Renal cortical epithelial cell (primary cell): ENCODE measurements around the gene BCAS1. TPM values are rescaled to one million over a fixed set of nuclear protein-coding genes. Genes with fewer than 3 reads are reported as not detected.

ENCODE experiments used
- DNase-seq: peaks from one replicate; pipeline ENCODE4 v3.0.0-alpha.2; 2011; ENCODE audit warnings: low read depth
- total RNA-seq: library from RNA; depleted of rRNA; stranded (reverse); fragments of >200 nt; gene quantifications from 2 replicates; pipeline ENCODE4 v1.2.3, GENCODE V29; 2014

BCAS1 gene
- total RNA-seq, 1 donor from 2014 or later: 0.10 TPM

DNA sequence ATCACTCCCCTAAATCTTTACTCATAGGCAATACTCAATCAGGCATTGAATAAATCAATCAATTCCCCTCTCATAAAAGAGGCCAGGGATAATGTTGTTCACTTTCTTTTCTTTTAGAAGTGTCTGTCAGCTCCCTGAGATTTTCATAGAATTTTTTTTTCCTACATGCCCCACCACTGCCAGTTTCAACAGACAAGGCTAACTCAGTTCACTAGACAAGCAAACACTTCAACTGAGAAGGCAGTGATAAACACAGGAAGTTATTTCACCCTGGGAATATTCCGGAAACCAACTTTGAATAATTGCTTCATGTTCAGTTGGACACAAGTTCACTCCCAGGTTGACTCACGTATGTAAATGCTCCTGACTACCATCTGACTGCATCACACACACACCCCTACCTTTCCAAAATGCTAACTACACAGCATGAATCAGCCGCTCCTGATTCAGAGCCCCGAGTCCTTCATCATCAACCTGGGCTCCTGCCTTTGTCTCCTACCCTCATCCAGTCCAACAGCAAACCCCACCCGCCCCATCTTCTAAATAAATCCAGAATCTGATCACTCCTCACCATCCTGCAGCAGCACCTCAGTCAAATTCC is 143.9 kb downstream of the BCAS1 start:
- DNase-seq: peak; percentile 100

DNA sequence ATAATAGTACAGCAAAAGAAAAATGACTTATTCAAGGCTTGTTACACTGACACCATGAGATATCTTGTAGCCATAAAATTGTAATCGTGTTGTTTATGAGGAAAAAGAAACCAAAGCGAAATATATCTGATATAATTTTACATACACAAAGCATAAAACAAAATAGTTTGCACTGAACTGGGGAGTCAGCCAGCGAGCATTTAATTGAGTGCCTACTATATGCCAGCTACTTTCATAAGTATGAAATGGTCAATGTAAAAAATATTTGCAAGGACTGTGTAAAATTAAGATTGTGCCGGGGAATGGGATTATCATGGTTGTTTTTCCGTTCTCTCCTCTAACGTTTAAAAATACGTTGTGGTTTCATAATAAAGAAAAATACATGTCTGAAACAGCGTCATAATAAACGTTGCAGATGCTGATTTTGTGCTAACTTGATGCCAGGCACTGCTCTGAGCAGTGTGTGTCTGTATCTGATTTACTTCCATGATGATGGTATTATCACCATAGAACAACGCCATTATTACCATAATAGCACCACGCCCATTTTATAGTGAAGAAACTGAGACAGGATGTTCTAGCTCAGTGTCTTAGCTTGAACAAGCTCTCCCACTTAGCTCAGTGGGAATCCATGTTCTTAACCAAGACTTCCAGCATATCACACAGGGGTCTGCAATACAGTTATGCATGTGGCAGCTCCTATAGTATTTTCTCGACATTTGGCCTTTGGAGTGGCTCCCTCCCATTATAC is 144.6 kb downstream of the BCAS1 start:
- no peak for DNase-seq

DNA sequence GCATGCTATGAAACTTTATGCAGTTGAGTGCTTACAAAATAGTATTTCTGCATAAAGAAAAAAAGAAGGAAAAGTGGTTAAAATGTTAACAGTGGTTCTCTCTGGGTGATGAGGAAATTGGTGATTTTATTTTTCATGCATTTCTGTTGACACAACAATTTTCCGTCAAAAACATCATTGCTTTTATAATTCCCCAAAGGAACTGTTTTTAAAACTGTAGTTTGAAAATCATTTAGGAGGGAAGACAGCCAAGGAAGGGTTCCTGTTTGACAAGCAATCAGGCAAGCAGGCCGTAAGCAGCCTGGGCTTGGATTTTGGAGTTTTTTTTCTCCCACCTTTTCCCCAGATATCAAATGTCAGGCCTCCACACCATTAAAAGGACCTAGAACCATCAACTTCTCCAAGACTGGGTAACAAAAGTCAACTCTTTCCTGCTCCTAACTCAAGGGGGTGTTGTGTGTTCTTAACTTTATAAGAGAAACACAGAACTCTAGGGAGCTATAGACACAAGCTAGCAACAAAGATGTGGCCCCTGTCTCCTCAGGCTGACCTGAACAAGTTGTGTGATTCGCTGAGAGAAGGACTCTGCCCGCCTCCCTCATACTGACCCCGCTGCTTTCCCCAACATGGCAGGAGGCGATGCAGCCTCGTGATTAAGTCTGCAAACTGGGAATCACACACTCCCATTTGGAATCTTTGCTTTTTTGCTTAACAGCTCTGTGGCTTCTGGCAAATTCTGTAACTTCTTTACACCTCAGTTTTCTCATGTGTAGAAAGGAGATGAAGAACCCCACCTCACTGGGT is 146.6 kb downstream of the BCAS1 start:
- DNase-seq: no peak

DNA sequence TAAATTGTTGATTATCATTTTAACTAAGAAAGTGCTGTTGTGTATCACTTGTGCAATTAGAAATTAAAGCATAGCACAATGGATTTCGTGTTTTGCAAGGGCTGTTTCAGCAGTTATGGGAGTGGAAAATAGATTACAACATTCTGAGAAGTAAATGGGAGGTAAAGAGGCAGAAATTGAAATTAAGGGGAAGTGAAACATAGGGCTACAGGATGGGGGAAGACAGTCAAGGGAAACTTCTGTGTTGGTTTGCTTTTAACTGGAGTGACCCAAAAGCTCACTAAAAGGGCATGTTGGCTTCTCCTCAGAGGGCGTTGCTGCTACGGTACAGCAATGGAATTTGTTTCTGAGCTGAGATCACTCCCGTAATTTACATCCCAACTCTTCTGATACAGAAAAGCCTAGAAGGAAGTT is 147.5 kb downstream of the BCAS1 start:
- DNase-seq: peak; percentile 82

DNA sequence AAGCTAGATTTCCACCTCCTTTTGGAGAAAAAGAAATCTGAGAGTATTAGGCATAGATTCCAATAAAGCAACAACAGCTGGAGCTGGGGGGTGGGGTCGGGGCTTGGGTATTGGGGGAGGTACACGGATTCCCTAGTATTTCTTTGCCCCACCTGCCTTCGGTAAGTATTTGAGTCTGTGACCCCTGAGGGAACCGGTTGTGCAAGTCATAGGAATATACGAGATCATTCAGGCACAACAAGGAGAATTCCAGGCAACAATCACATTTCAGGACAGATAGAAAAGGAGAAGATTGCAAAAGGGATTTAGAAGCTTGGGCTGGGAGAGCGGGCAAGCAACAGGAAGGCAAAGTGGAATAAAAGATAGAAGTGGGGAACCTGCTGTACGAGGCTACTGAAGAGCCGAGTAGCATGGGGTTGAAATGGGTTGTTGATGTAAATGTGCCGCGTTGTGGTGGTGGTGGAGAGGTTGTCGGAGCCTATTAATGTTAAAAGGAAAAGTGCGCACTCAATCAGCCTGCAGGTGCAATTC is 148.9 kb downstream of the BCAS1 start:
- DNase-seq: peak; percentile 82

DNA sequence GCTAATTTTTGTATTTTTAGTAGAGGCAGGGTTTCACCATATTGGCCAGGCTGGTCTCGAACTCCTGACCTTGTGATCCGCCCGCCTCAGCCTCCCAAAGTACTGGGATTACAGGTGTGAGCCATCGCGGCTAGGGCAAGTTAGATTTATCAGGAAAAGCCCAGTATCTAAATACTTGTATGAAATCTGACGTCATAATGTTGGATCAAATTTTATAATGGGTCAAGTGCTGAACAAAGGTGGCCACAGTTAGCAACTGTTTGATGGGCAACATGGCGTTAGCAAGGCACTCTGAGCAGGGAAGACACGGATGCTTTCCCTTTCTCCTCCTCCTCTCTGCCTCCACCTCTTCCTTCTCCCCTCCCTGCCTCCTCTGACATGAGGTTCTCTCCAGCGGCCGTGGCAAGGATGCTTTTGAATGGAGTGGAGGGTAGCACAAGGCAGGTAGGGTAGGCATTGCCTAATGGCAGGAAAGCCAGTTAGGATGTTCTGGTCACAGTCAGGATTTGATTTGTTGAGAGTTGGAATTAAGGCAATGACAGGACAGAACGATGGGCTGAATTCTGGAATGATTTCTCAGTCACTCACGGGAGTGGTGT is 149.6 kb downstream of the BCAS1 start:
- DNase-seq: no peak

DNA sequence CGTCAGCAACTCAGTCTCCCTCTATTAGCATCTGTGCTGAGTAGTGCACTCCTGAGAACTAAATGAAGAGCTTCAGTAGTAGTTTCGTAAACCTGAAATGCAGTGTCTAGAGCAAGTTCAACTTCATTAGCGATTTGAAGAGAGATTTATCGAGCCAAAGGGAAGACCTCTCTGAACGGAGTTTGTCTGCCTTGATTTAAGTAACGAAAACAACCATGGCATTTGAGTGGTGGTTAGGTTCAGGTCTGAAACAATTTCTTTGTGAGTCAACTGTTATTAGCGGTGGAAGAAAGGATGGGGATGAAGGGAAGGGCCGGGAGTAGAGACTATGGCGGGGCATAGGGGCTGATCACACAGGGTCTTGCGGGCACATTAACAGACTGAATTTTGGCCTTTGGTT is 150.5 kb downstream of the BCAS1 start:
- DNase-seq: no peak

DNA sequence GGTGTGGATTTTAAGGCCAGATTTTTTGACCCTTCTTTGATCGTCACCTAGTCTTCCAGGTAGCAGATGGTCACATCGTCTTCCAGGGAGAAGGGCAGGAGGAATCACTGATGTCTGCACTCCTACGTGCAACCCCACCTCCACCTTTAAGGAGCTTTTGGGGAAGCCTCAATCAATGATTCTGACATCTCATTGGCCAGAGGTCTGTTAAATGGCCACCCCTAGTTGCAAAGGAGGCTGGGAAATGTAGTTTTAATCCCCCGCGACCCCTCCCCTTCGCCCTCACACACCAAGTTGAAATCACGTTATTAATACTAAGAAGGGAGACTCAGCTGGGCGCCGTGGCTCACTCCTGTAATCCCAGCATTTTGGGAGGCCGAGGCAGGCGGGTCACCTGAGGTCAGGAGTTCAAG is 151.4 kb downstream of the BCAS1 start:
- DNase-seq: no peak

DNA sequence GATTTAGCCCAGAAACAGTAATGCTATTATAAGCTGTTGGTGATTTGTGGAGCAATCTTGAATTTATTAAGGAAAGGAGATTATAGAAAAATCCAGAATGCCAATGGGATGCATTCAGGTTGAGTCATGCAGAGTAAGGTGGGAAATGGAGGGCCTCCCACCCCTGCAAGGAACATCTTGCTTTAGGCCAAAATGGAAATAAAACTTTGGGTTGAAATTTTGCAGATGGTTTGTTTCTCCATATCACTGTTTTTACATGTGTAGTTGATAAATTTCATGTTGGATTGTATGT is 152.4 kb downstream of the BCAS1 start:
- DNase-seq: no peak

DNA sequence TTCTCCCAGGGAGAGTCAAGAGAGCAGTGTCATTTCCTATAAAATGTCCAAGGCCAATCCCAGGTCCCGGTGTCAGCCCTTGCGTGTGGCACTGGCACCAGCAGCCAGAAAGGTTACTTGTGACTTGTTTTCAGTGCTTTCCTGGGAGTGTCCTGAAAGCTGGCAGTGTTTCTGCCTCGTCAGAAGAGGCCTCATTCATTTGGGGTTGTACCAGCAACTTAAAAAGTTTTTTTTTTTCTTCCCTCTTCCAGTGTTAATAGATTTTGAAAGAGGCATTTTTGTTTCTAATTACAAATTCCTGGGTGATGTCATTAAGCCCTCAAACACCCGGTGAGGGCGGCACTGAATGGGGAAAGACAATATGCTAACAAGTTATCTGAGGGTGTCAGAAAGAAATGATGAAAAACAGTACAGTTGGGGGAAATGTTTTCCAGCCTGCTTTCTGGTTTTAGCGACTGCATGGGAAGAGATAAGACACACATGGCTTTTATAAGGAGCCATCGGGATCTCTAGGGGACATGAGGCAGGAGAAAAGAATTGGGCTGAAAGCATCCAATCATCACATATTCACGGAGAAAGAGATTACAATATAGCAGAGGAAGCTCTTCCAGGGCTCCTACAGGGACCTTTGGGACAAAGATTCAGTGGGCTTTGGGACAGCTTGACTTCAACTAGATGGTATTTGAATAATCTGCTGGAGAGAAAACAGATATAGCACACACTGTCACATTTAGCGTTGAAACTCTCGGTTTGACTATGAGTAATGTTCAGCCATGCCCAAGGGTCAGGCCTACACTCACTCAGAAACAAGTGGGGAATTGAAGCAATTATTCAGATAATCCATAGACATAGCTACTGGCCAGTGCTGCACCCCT is 153.0 kb downstream of the BCAS1 start:
- peak; percentile 56 for DNase-seq

DNA sequence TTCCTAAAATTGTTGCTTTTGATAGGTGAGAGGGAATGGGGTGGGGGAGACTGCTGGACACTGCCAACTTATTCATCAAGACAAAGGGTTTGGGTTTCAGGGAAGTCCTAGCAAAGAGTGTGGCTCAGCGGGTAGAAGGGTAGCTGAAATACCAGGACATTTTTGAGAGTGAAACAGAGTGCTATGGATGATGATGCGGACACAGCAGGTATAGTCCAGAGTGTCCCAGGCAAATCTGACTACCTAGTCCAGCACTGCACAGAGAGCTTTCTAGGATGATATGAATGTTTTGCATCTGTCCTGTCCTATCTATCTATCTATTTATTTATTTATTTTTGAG is 154.3 kb downstream of the BCAS1 start:
- no peak for DNase-seq

DNA sequence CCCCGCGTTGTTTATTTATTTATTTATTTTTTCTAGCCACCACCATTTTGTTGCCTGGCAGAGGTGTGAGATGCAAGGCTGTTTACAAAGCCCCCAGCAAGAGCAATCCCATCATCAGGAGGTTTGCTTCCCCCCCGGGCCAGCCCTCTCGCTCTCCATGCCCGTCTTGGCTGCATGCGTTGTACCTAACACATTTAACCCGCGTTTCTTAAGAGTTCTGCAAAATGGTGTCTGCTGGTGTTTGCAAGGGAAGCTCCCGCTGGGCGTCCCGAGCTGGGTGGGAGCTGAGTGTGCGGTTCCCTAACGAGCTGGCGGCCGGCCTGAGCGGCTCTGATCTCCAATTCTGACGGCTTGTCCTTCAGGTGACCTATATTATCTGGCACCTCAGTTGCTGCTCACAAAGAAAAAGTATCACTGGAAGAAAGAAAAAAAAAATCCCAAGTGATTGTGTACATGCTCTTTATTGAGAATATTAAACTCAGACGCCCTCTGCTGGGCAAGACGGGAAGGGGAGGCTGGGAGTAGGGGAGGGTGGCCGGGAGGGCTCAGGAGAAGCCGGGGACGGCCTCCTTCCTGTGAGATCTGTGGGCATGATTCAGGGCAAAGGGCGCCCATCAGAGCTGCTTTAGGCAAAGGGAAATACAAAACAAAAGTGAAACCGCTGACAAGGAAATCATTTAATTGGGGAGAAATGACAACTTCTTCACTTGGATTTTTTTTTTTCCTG is 154.8 kb downstream of the BCAS1 start:
- DNase-seq: peak; percentile 88

DNA sequence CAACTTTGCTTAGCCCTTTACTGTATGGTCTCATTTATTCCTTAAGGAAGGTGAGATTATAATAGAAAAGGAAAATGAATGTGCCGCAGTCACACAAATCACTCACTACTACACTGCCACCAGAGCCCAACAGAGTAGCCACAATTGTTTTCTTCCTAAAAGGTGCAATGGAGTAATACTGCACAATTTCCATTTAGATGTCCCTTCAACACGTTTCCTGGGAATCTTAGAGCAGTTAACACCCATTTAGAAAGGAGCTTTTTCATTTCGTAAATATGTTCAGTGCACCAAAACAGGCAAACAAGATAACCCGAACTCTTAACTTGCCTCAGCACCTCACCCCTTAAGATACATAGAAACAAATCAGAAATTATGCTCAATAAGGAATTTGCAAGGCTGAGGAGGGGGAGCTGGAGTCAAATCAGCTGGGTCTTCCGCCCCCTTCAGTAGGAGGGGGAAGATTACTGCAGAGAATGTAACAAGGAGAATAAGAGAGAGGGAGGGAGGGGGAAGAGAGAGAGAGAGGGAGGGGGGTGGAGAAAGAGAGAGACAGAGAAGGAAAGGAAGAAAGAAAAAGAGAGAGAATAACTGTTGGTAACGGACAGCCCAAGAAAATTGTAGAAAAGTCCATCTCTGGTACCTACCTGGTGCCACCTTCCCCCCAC is 155.5 kb downstream of the BCAS1 start:
- DNase-seq: no peak

DNA sequence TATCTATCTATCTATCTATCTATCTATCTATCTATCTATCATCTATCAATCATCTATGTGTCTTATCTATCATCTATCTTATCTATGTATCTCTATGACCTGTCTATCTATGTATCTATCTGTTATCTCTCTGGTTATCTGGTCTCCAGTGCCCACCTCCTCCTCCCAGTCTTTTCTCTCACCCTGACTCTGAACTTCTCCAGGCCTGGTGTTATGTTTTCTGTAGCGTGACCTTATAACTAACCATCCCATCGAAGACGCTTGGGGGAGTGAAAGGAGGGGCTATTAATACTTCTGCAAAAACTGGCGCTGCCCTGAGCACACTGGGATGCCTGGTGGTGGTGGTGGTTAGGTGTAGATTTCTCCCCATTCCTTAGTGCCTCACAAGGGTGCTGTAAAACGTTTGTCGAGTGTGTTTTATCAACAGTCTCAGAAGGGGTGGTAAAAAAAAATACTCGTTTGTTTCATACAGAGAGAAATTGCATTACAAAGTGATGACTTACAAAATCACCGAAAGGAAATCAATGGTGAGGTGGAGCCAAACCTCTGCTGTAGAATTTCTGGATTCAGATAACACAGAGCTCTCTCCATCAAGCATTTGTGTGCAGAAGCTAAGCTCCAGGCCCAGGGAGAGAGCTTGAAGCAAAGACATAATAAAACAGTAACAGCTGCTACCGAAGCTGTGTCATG is 156.2 kb downstream of the BCAS1 start:
- DNase-seq: no peak

DNA sequence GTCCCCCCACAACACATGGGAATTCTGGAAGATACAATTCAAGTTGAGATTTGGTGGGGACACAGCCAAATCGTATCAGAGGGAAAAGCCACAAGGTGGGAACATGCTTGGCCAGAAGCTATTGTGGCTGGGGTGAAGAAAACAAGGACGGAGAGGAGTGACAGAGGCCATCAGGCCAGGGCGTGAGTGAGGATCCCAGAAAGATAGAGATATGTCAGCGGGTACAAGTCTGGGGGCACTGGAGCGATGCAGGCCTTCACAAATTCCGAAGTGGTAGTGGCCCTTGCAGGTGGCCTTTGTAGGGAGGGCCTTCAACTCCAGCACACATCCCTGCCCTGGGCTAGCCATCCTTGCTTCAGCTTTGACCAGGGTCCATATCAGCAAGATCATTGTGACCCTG is 159.1 kb downstream of the BCAS1 start:
- DNase-seq: no peak

DNA sequence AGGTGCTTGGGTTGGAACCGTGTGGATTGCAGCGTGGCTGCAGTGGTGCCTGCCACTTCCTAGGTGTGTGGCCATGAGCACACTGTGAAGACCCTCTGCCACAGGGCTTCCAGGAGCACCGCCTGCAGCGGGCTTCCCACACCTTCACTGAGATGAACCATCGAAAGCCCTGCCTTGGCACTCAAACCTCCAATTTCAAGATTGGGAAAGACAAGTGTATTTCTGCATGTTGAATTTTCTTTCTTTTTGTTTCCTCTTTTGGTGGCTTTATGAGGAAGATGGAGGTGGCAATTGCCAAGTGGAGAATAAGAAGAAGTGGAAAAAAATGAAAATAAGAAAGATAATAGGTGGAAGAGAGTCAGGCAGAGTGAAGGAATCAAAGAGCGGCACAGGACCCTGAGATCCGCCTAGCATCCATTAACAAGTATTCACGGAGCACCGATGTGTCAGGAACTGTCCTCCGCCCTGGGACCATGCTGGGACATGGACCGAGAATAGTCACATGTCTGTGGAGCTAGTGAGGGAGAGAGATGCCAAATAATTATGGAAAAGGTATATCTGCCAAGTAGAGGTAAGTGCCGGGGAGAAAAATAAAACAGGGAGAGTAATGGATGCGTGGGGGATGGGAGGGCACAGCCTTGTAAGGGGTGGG is 159.9 kb downstream of the BCAS1 start:
- DNase-seq: no peak

DNA sequence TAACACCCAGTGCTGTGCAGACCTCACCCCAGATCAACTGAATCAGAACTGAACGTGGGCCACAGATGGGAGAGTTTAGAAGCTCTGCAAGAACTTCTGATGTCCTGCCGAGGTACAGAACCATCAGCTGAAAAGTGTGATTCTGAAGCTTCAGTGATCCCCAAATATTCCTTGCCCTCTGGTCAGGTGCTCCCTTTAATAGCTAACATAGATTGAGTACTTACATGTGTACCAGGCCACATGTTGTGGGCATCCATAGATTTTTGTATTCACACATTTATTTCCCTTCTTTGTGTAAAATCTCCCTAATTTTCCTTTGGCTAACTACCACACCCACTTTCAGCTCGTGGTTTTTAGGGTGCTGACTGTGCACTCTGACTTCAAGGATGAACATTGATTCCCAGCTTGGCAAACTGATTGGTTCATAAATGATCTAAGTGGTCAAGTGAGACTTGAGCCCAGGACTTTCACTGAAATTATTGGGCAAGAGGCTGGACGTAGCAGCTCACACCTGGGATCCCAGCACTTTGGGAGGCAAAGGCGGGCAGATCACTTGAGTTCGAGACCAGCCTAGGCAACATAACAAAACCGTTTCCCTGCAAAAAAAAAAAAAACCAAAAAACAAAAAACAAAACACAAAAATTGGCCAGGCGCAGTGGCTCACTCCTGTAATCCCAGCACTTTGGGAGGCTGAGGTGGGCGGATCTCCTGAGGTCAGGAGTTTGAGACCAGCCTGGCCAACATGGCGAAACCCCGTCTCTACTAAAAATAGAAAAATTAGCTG is 162.2 kb downstream of the BCAS1 start:
- no peak for DNase-seq

DNA sequence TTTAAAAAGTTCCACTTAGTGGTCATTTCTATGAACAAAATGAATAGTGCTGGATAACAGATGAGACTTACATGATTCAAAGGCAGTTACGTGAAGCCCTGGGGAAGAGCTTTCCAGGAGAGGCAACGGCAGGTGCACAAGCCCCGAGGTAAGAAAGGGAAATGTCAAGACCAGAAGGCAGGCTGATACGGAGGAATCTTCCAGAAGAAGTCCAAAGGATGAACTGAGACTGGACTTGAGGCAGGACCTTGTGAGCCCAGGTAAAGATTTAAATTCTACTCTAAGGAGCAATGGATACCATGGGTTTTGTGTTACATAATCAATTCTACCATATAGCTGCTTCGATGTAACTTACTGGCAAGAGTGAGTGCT is 164.6 kb downstream of the BCAS1 start:
- DNase-seq: no peak
